Subcutaneous abdominal adipose tissue (tissue), 5 donors: ENCODE results near the gene MZT2B.
"Not testable (repeated sequence)": the region's sequence is repeated elsewhere in the genome, so short reads cannot be mapped to it uniquely, and the experiment has no call there.

Source experiments
- H3K27ac ChIP-seq: one replicate; pipeline ENCODE4 v1.7.0; 2013; ENCODE audit warnings: low read depth, mild to moderate bottlenecking, inconsistent platforms, low read length, moderate library complexity
- H3K27me3 ChIP-seq, 5 donors: one replicate each; pipeline ENCODE4 v1.7.0; 2013; ENCODE audit warnings: low read length in 5 of 5, inconsistent platforms in 1 of 5; ENCODE audit not compliant: control insufficient read depth in 5 of 5, insufficient read depth in 4 of 5
- H3K36me3 ChIP-seq, 5 donors: one replicate each; pipeline ENCODE4 v1.7.0; 2013; ENCODE audit warnings: low read length in 5 of 5; ENCODE audit not compliant: control insufficient read depth in 5 of 5, insufficient read depth in 5 of 5
- H3K4me1 ChIP-seq, 5 donors: one replicate each; pipeline ENCODE4 v1.7.0; 2013; ENCODE audit warnings: low read length in 5 of 5, mild to moderate bottlenecking in 3 of 5, moderate library complexity in 1 of 5; ENCODE audit not compliant: control insufficient read depth in 5 of 5, insufficient read depth in 5 of 5
- H3K4me3 ChIP-seq, 5 donors: one replicate each; pipeline ENCODE4 v1.7.0; 2013; ENCODE audit warnings: low read length in 5 of 5, low read depth in 1 of 5
- H3K9ac ChIP-seq, 5 donors: one replicate each; pipeline ENCODE4 v1.7.0; 2013; ENCODE audit warnings: low read length in 5 of 5, mild to moderate bottlenecking in 4 of 5, moderate library complexity in 3 of 5
- H3K9me3 ChIP-seq, 5 donors: one replicate each; pipeline ENCODE4 v1.7.0; 2013; ENCODE audit warnings: low read length in 5 of 5; ENCODE audit not compliant: control insufficient read depth in 5 of 5
- donor health status: healthy.
- donor health status: healthy.
- donor health status: healthy.
- donor health status: healthy.
- donor health status: healthy.

The MZT2B gene

GRCh38 chr2:130152816-130153595 lies 29.1 kb upstream of the MZT2B start:
- H3K9me3 ChIP-seq: no peaks in the 10 kb centered on the region

DNA sequence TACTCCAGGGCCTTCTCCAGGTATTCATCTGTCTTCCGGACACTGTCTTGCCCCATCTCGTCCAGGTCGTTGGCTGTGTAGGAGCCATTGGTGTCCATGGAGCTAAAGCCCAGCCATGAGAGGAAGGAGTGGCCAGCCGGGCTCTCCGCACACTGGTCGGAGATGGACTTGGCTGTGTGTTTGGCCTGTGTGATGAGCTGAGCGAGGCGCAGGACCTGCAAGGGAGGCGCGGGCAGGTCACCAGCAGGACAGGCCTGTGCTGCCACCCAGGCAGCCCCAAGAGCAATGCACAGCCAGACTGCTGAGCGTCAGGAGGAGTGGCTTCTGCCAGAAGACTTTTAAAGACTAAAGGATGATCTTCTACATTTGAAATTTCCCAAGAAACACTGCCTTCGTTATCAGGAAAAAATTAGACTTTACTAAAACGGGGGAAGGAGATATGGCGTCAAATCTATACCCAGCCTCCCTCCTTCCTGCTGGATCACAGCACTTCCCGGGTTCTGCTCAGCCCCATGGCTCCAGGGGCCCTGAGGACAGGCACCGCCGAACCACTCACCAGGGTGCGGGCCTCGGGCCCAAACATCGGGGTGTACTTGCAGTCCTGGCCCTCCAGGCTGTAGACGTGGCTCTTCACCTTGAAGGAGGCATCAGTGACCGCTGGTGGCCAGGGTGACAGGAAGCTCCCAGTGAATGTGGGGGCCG lies 28.2 kb upstream of the MZT2B start:
- H3K4me3 ChIP-seq, H3K27me3 ChIP-seq, H3K9ac ChIP-seq, H3K27ac ChIP-seq, H3K9me3 ChIP-seq, H3K4me1 ChIP-seq: not testable (repeated sequence)
- peaks cover 0 to 50% (median 42%) of the 10 kb centered on the region in 5 donors for H3K36me3 ChIP-seq

More at GRCh38 chr2:130152816-130153595, 29.1 kb upstream of the MZT2B start:
- Histone ChIP-seq H3K27ac (no peak overlapping the region), H3K9ac (no peak overlapping the region), H3K27me3 (no peaks in the 10 kb centered on the region), H3K36me3 (peaks cover 0 to 45% (median 37%) of the 10 kb centered on the region in 5 donors), H3K4me3 (no peak overlapping the region), H3K4me1 (no peaks in the 10 kb centered on the region)

DNA sequence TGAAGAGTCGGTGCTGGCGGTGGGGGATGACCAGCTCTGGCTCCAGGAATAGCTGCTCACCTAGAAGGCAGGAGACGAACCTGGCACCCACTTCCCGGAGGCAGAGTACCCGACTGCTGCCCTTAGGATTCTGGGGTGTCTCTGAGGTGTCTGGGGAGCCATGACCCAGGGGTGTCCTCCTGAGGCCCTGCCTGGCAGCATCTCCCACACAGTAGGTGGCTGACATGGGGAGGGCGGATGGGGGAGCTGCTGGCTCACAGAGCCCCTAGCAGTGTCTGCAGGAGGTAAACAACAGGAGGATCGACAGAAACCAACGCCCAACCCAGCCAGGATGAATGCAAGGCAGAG lies 27.7 kb upstream of the MZT2B start:
- not testable (repeated sequence) for H3K27ac ChIP-seq, H3K27me3 ChIP-seq, H3K4me3 ChIP-seq, H3K9ac ChIP-seq, H3K9me3 ChIP-seq, H3K4me1 ChIP-seq
- H3K36me3 ChIP-seq: peaks cover 0 to 56% (median 46%) of the 10 kb centered on the region in 5 donors

- no peaks in the 10 kb centered on the region for H3K9me3 ChIP-seq
- H3K9ac ChIP-seq: no peak overlapping the region
- H3K4me1 ChIP-seq: no peaks in the 10 kb centered on the region
- peaks cover 0 to 62% (median 50%) of the 10 kb centered on the region in 5 donors for H3K36me3 ChIP-seq
- no peak overlapping the region for H3K27ac ChIP-seq
- no peak overlapping the region for H3K4me3 ChIP-seq
- no peaks in the 10 kb centered on the region for H3K27me3 ChIP-seq
Measured at GRCh38 chr2:130154773-130155765, 27.0 kb upstream of the MZT2B start.

- H3K4me3 ChIP-seq, H3K27ac ChIP-seq, H3K9me3 ChIP-seq, H3K27me3 ChIP-seq, H3K4me1 ChIP-seq, H3K9ac ChIP-seq: not testable (repeated sequence)
- H3K36me3 ChIP-seq: peaks cover 0 to 72% (median 53%) of the 10 kb centered on the region in 5 donors
Measured at GRCh38 chr2:130155956-130156623, 26.0 kb upstream of the MZT2B start.

- H3K27ac ChIP-seq: no peak overlapping the region
- no peaks in the 10 kb centered on the region for H3K27me3 ChIP-seq
- peaks cover 0 to 72% (median 53%) of the 10 kb centered on the region in 5 donors for H3K36me3 ChIP-seq
- H3K4me3 ChIP-seq: no peak overlapping the region
- H3K4me1 ChIP-seq: no peaks in the 10 kb centered on the region
- H3K9ac ChIP-seq: no peak overlapping the region
- H3K9me3 ChIP-seq: no peaks in the 10 kb centered on the region
Measured at GRCh38 chr2:130156624-130157004, 25.4 kb upstream of the MZT2B start.

DNA sequence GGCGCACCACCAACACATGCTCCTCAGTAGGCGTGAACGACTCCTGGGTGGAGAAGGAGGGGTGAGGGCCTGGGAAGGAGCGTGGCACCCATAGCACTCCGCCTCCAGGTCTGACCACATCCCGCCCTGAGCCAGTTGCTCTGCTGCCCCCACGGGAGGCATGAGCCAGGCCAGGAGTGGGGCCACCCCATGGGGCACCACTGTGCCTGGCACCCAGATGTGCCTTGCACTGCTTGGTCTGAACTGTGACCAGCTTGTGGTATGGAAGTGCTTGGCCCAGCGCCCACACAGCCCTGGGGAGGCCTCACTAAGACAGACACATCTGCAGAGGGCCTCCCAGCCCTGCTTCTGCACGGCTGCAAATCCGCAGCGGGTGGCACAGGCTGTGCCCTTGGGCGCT lies 24.7 kb upstream of the MZT2B start:
- H3K36me3 ChIP-seq: peaks cover 0 to 70% (median 46%) of the 10 kb centered on the region in 5 donors
- H3K4me1 ChIP-seq, H3K9ac ChIP-seq, H3K27ac ChIP-seq, H3K4me3 ChIP-seq, H3K9me3 ChIP-seq, H3K27me3 ChIP-seq: not testable (repeated sequence)

- not testable (repeated sequence) for H3K27me3 ChIP-seq, H3K4me1 ChIP-seq, H3K9me3 ChIP-seq, H3K4me3 ChIP-seq, H3K27ac ChIP-seq, H3K9ac ChIP-seq
- H3K36me3 ChIP-seq: peaks cover 0 to 70% (median 46%) of the 10 kb centered on the region in 5 donors
Measured at GRCh38 chr2:130157825-130158514, 24.1 kb upstream of the MZT2B start.

GRCh38 chr2:130158631-130159030 lies 23.4 kb upstream of the MZT2B start:
- no peaks in the 10 kb centered on the region for H3K4me1 ChIP-seq
- H3K36me3 ChIP-seq: peaks cover 0 to 70% (median 46%) of the 10 kb centered on the region in 5 donors
- H3K4me3 ChIP-seq: no peak overlapping the region
- H3K27ac ChIP-seq: no peak overlapping the region
- no peak overlapping the region for H3K9ac ChIP-seq
- H3K9me3 ChIP-seq: no peaks in the 10 kb centered on the region
- no peaks in the 10 kb centered on the region for H3K27me3 ChIP-seq
